K562 (cell line): ENCODE data around the gene AGPAT1. TPM values are rescaled to one million over a fixed set of nuclear protein-coding genes. Genes with fewer than 3 reads are reported as not detected.

Experiments
- ATAC-seq: fragments of 200-7000 bp; cut with Tn5 transposase; 3 replicates; pipeline ENCODE4 v1.9.1; 2020; ENCODE audit warnings: moderate library complexity
- BruUV-seq: library from RNA; stranded (reverse); fragments of 400-500 nt; replicated peaks from 2 replicates; lab custom pipeline; 2021; lab: Mats Ljungman, UMichigan
- CTCF ChIA-PET: fragments of 300-600 bp; formaldehyde crosslinking; extraction: SDS; loops from one replicate; lab custom pipeline; 2021; ENCODE audit warnings: low intra/inter-chr PET ratio; lab: Yijun Ruan, JAX
- POLR2A ChIA-PET: fragments of 300-600, 350-650 bp; sonication (Branson Sonifier 250); formaldehyde crosslinking; extraction: SDS; loops from one replicate; lab custom pipeline; 2021; ENCODE audit warnings: antibody characterized with exemption, inconsistent platforms; lab: Yijun Ruan, JAX
- DNase-seq, 4 experiments: peaks; one replicate each; pipeline versions ENCODE4 v3.0.0 to v3.0.0-alpha.2; 2011 to 2018; ENCODE audit warnings: low spot score in 3 of 4, mixed read lengths in 3 of 4; ENCODE audit errors: extremely low read depth in 1 of 4
- FAIRE-seq: peaks from 2 replicates; lab custom pipeline; 2011; peaks lifted over from hg19 to GRCh38; lab: Jason Lieb, UNC
- H2AFZ ChIP-seq: 2 replicates; pipeline ENCODE4 v1.6.0; 2011; ENCODE audit warnings: low read depth, low read length, control low read depth, inconsistent platforms
- H3K27ac ChIP-seq: fragments of 200-600 bp; 3 replicates; pipeline ENCODE4 v1.8.0; 2011; ENCODE audit warnings: low read depth, mild to moderate bottlenecking, control low read depth, inconsistent platforms, low read length, moderate library complexity, mixed read lengths; ENCODE audit errors: extremely low read depth
- H3K27me3 ChIP-seq, 2 experiments: fragments of 300-600 bp in 1 of 2; 2 replicates in 1 of 2; 3 replicates in 1 of 2; pipeline versions ENCODE4 v1.6.0 to v1.8.0; 2011; ENCODE audit warnings: inconsistent platforms in 2 of 2, low read length in 2 of 2, mild to moderate bottlenecking in 1 of 2, mixed read lengths in 1 of 2, moderate library complexity in 1 of 2; ENCODE audit not compliant: control insufficient read depth in 2 of 2, insufficient read depth in 2 of 2
- H3K36me3 ChIP-seq: fragments of 300-600 bp; 3 replicates; pipeline ENCODE4 v1.8.0; 2011; ENCODE audit warnings: mild to moderate bottlenecking, low read length, inconsistent platforms; ENCODE audit not compliant: control insufficient read depth, insufficient read depth
- H3K4me1 ChIP-seq, 2 experiments: fragments of 200-600 bp in 1 of 2; replicated peaks in 1 of 2; 2 replicates in 1 of 2; 3 replicates in 1 of 2; pipeline versions ENCODE4 v1.5.1 to v1.8.0; 2011; ENCODE audit warnings: inconsistent platforms in 2 of 2, low read length in 2 of 2, mild to moderate bottlenecking in 1 of 2, mixed read lengths in 1 of 2, moderate library complexity in 1 of 2; ENCODE audit not compliant: control insufficient read depth in 2 of 2, insufficient read depth in 2 of 2
- H3K4me2 ChIP-seq: 2 replicates; pipeline ENCODE4 v1.6.1; 2011; ENCODE audit warnings: low read length, control low read depth, inconsistent platforms, mixed read lengths; ENCODE audit not compliant: insufficient read depth
- H3K4me3 ChIP-seq: fragments of 200-600 bp; sonication (generic), shearing (Covaris generic); 2 replicates; pipeline ENCODE4 v1.5.1; 2016; ENCODE audit warnings: control low read depth, inconsistent platforms
- H3K79me2 ChIP-seq: fragments of 200-600 bp; 3 replicates; pipeline ENCODE4 v1.8.0; 2011; ENCODE audit warnings: low read length, inconsistent platforms; ENCODE audit not compliant: control insufficient read depth, insufficient read depth
- H3K9ac ChIP-seq, 2 experiments: 2 replicates each; pipeline versions ENCODE4 v1.6.0 to v1.6.1; 2011; ENCODE audit warnings: low read depth in 2 of 2, low read length in 2 of 2, control low read depth in 1 of 2, inconsistent platforms in 1 of 2, mild to moderate bottlenecking in 1 of 2, mixed read lengths in 1 of 2; ENCODE audit not compliant: insufficient read depth in 1 of 2
- H3K9me1 ChIP-seq: one replicate; pipeline ENCODE4 v1.6.0; 2011; ENCODE audit warnings: inconsistent platforms, mild to moderate bottlenecking, low read length, moderate library complexity; ENCODE audit not compliant: control insufficient read depth, insufficient read depth
- H3K9me3 ChIP-seq: replicated peaks from 2 replicates; pipeline ENCODE4 v1.5.1; 2011; ENCODE audit warnings: low read depth, low read length, inconsistent platforms; ENCODE audit not compliant: control insufficient read depth, insufficient read depth
- H4K20me1 ChIP-seq: replicated peaks from 2 replicates; pipeline ENCODE4 v1.6.1; 2011; ENCODE audit warnings: low read length, inconsistent platforms, mixed read lengths; ENCODE audit not compliant: control insufficient read depth, insufficient read depth
- BRCA1 ChIP-seq, 2 experiments: fragments of 450-650 bp in 1 of 2; sonication (generic) in 1 of 2; formaldehyde crosslinking in 1 of 2; IDR thresholded peaks; 2 replicates each; pipeline versions ENCODE4 v1.5.0 to v1.6.1; 2017 to 2020; ENCODE audit warnings: mild to moderate bottlenecking in 1 of 2, missing genetic modification reagents in 1 of 2
- FOXJ3 ChIP-seq: sonication (generic); formaldehyde crosslinking; IDR thresholded peaks from 2 replicates; pipeline ENCODE4 v1.4.0; 2020; ENCODE audit warnings: mild to moderate bottlenecking, missing genetic modification reagents
- FOXM1 ChIP-seq, 2 experiments: fragments of 450-650 bp in 1 of 2; sonication (generic) in 1 of 2; formaldehyde crosslinking in 1 of 2; IDR thresholded peaks; 2 replicates each; pipeline versions ENCODE4 v1.6.1 to v1.9.0; 2017 to 2022; ENCODE audit warnings: low read depth in 2 of 2, mild to moderate bottlenecking in 2 of 2, missing genetic modification reagents in 1 of 2, moderate library complexity in 1 of 2
- HES1 ChIP-seq: fragments of 450-650 bp; IDR thresholded peaks from 2 replicates; pipeline ENCODE4 v1.6.1; 2016; ENCODE audit warnings: low read depth, mild to moderate bottlenecking, moderate library complexity
- IRF2 ChIP-seq: sonication (generic); formaldehyde crosslinking; IDR thresholded peaks from 2 replicates; pipeline ENCODE4 v1.8.1; 2022; ENCODE audit warnings: mild to moderate bottlenecking, missing genetic modification reagents
- JUND ChIP-seq, 2 experiments: IDR thresholded peaks; 2 replicates in 1 of 2; 3 replicates in 1 of 2; pipeline ENCODE4 v1.6.1; 2011; ENCODE audit warnings: borderline replicate concordance in 2 of 2, low read depth in 2 of 2, low read length in 2 of 2, improper control_type of control experiment in 1 of 2, missing biosample characterization in 1 of 2, missing genetic modification characterization in 1 of 2, missing genetic modification reagents in 1 of 2
- KLF10 ChIP-seq: fragments of 250-450 bp; sonication (Bioruptor Pico); IDR thresholded peaks from 2 replicates; pipeline ENCODE4 v1.6.1; 2021; ENCODE audit warnings: matching md5 sums
- PHB ChIP-seq: fragments of 250-450 bp; sonication (Bioruptor Pico); IDR thresholded peaks from 2 replicates; pipeline ENCODE4 v1.5.0; 2021
- PHB2 ChIP-seq: fragments of 450-650 bp; IDR thresholded peaks from 2 replicates; pipeline ENCODE4 v1.6.1; 2017; ENCODE audit warnings: low read depth
- PHTF2 ChIP-seq: fragments of 250-450 bp; sonication (Bioruptor Pico); IDR thresholded peaks from 2 replicates; pipeline ENCODE4 v1.5.0; 2021; ENCODE audit warnings: mild to moderate bottlenecking
- RERE ChIP-seq: sonication (generic); formaldehyde crosslinking; IDR thresholded peaks from 2 replicates; pipeline ENCODE4 v1.8.0; 2023; ENCODE audit warnings: missing genetic modification reagents, mild to moderate bottlenecking, borderline replicate concordance
- SIN3A ChIP-seq, 2 experiments: fragments of 150-350 bp in 1 of 2; IDR thresholded peaks; 2 replicates each; pipeline ENCODE4 v1.6.1; 2011 to 2016; ENCODE audit warnings: borderline replicate concordance in 2 of 2, low read depth in 2 of 2, low read length in 2 of 2, mild to moderate bottlenecking in 2 of 2, moderate library complexity in 2 of 2; ENCODE audit not compliant: control insufficient read depth in 1 of 2
- SUPT5H ChIP-seq: fragments of 450-650 bp; IDR thresholded peaks from 2 replicates; pipeline ENCODE4 v1.6.1; 2016
- ZBED1 ChIP-seq: IDR thresholded peaks from 2 replicates; pipeline ENCODE4 v1.6.1; 2014
- WGBS: fragments of 100-300 bp; shearing (Covaris generic); methylation state at CpG from one replicate; pipeline ENCODE4 v1.1.6; 2016; ENCODE audit warnings: low coverage, mixed read lengths; ENCODE audit not compliant: insufficient coverage; ENCODE audit errors: missing lambda C conversion rate; 5-methylcytosine and 5-hydroxymethylcytosine counted together
- in situ Hi-C: fragments of 300-500 bp; cut with MboI; formaldehyde crosslinking; loops from 4 replicates; pipeline ENCODE4 v1.15.0; 2018; ENCODE audit warnings: inconsistent platforms, mixed read lengths
- intact Hi-C: fragments of 100-400 bp; cut with micrococcal nuclease; formaldehyde crosslinking; loops from 2 replicates; pipeline ENCODE4 v1.14.2; 2022
- polyA plus RNA-seq, 8 experiments: library from polyadenylated mRNA; depleted of rRNA in 4 of 8; stranded (reverse) in 5 of 8; unstranded in 3 of 8; fragments of >200 nt; fragmentation: Nextera tagmentation in 2 of 8; fragmentation: Illumina TruSeq in 1 of 8; extraction: Ambion mirVana in 2 of 8; extraction: Trizol in 1 of 8; gene quantifications; 2 replicates each; pipeline versions ENCODE4 v1.2.1 to v1.2.3, GENCODE V29; 2011 to 2014; ENCODE audit warnings: inconsistent platforms in 1 of 8, missing spikeins in 1 of 8
- total RNA-seq, 7 experiments: library from RNA; depleted of rRNA in 6 of 7; stranded (reverse); fragments of >200 nt in 6 of 7; fragmentation: Illumina TruSeq in 2 of 7; extraction: Trizol in 2 of 7; gene quantifications; 2 replicates each; pipeline versions ENCODE4 v1.2.1 to v1.2.3, GENCODE V29; 2011 to 2021; ENCODE audit warnings: low replicate concordance in 1 of 7

AGPAT1 gene
- total and polyA plus RNA-seq, 9 of the 15 experiments (the other 6 are each of a cell fraction or from before 2014, with no cell fraction given), result 37.9 to 176 (median 69.4) TPM

- Histone ChIP-seq H3K79me2 (peaks cover 39% of the 10 kb centered on the region), H2AFZ (peak within 1 kb of the TSS; percentile 94), H4K20me1 (no peaks in the 10 kb centered on the region), H3K4me2 (peak within 1 kb of the TSS; percentile 99), H3K9ac (peak within 1 kb of the TSS; percentile 90 to 94), H3K36me3 (peaks cover 39% of the 10 kb centered on the region; the same call in 2 of the 3 replicates), H3K9me3 (no peaks in the 10 kb centered on the region), H3K27ac (peak within 1 kb of the TSS; percentile 86), H3K4me3 (peak within 1 kb of the TSS; percentile 91), H3K9me1 (no peaks in the 10 kb centered on the region), H3K4me1 (peaks cover 31 to 32% of the 10 kb centered on the region in 2 experiments), H3K27me3 (no peaks in the 10 kb centered on the region)
- WGBS, result under 1% methylated on average over 44 of the region's 44 CpGs
- in situ Hi-C loops (no loop called here), intact Hi-C loops (loop anchor here (2.0 kb wide), 1 partner anchor 389 kb away; no protein-coding TSS in a partner anchor)
- ChIA-PET CTCF (interaction anchor here (0.8 to 1.1 kb wide), 2 partner anchors 9 to 26 kb away, joined by 3 to 4 read pairs; partner anchors contain the start of gene PPT2), POLR2A (interaction anchor here (0.6 to 3.9 kb wide), 14 partner anchors 9 to 293 kb away, joined by 3 to 20 read pairs (median 6); partner anchors contain the start of gene RNF5)
- FAIRE-seq (peak; percentile 98), ATAC-seq (peak; percentile 88), DNase-seq (peak; percentile 97 to 100 (median 98))
- TSS peak; percentile 34 for BruUV-seq
- TF ChIP-seq HES1 (peak; percentile 40; the same call in 1 of the 2 replicates), SUPT5H (peak; percentile 87), JUND (IDR thresholded peaks at IDR 0.05; ENCODE audit: borderline replicate concordance, low read depth, low read length) (peak; percentile 76), JUND (tag; IDR thresholded peaks at IDR 0.05; ENCODE audit: borderline replicate concordance, low read depth, low read length) (peak; percentile 51; the same call in 1 of the 3 replicates), IRF2 (CRISPR knock-in tag) (no peak), KLF10 (CRISPR knock-in tag) (no peak), RERE (CRISPR knock-in tag) (no peak), BRCA1 (IDR thresholded peaks at IDR 0.05) (no peak), BRCA1 (CRISPR knock-in tag; IDR thresholded peaks at IDR 0.05) (no peak), FOXJ3 (CRISPR knock-in tag) (no peak), FOXM1 (IDR thresholded peaks at IDR 0.05; ENCODE audit: low read depth) (peak; percentile 78), FOXM1 (CRISPR knock-in tag; IDR thresholded peaks at IDR 0.05; ENCODE audit: low read depth) (no peak), PHTF2 (CRISPR knock-in tag) (no peak), ZBED1 (no peak), SIN3A (IDR thresholded peaks at IDR 0.05; ENCODE audit: borderline replicate concordance in 2 of 2, control insufficient read depth in 1 of 2, low read depth in 2 of 2, low read length in 2 of 2) (peak in 1 of 2 experiments; percentile 31; a peak in 1 of 4 replicates), PHB2 (no peak), PHB (CRISPR knock-in tag) (no peak)
Measured at GRCh38 chr6:32127717-32128592, 47.9 kb downstream of the AGPAT1 start, which contains the start of gene ATF6B. Gene ATF6B, minus strand, starts transcription at chr6:32128246. Its CDS starts 39 bp downstream, at chr6:32128207.
